H9 (cell line): ENCODE results near the gene UPK1A. TPM values are rescaled to one million over a fixed set of nuclear protein-coding genes. Genes with fewer than 3 reads are reported as not detected.

Experiments
- DNase-seq: peaks from one replicate; pipeline ENCODE4 v3.0.0-alpha.2; 2017
- H2AFZ ChIP-seq: one replicate; pipeline ENCODE4 v1.6.1; 2013; ENCODE audit warnings: mild to moderate bottlenecking, low read length, control low read depth, moderate library complexity
- H2AK5ac ChIP-seq: 2 replicates; pipeline ENCODE4 v1.6.1; 2013; ENCODE audit warnings: low read length, control low read depth, mixed read lengths; ENCODE audit not compliant: insufficient read length
- H2BK120ac ChIP-seq: one replicate; pipeline ENCODE4 v1.6.1; 2013; ENCODE audit warnings: low read depth, mild to moderate bottlenecking, low read length, control low read depth, inconsistent platforms; ENCODE audit not compliant: poor library complexity, severe bottlenecking
- H2BK12ac ChIP-seq: 2 replicates; pipeline ENCODE4 v1.6.1; 2013; ENCODE audit warnings: low read length, control low read depth, mixed read lengths, low read depth; ENCODE audit not compliant: insufficient read length
- H2BK15ac ChIP-seq: 2 replicates; pipeline ENCODE4 v1.6.1; 2013; ENCODE audit warnings: low read depth, low read length, control low read depth
- H2BK20ac ChIP-seq: one replicate; pipeline ENCODE4 v1.6.1; 2013; ENCODE audit warnings: low read depth, mild to moderate bottlenecking, low read length, control low read depth, inconsistent platforms; ENCODE audit not compliant: poor library complexity, severe bottlenecking
- H2BK5ac ChIP-seq: 2 replicates; pipeline ENCODE4 v1.6.1; 2013; ENCODE audit warnings: low read length, control low read depth, mixed read lengths; ENCODE audit not compliant: insufficient read length
- H3K14ac ChIP-seq: 2 replicates; pipeline ENCODE4 v1.6.1; 2013; ENCODE audit warnings: low read length, control low read depth; ENCODE audit not compliant: insufficient read depth
- H3K18ac ChIP-seq: 2 replicates; pipeline ENCODE4 v1.6.1; 2013; ENCODE audit warnings: low read depth, mild to moderate bottlenecking, mixed read lengths, low read length, control low read depth; ENCODE audit not compliant: insufficient read length
- H3K23ac ChIP-seq: 2 replicates; pipeline ENCODE4 v1.6.1; 2013; ENCODE audit warnings: low read length, control low read depth, mixed read lengths, low read depth; ENCODE audit not compliant: insufficient read length
- H3K23me2 ChIP-seq: 2 replicates; pipeline ENCODE4 v1.6.1; 2013; ENCODE audit warnings: low read depth, mild to moderate bottlenecking, mixed read lengths, low read length, control low read depth; ENCODE audit not compliant: insufficient read length, poor library complexity, severe bottlenecking
- H3K27ac ChIP-seq: 2 replicates; pipeline ENCODE4 v1.5.1; 2013; ENCODE audit warnings: low read length, control low read depth, mixed read lengths, low read depth; ENCODE audit not compliant: insufficient read length
- H3K27me3 ChIP-seq: 2 replicates; pipeline ENCODE4 v1.6.1; 2013; ENCODE audit warnings: low read length, control low read depth, inconsistent platforms; ENCODE audit not compliant: insufficient read depth
- H3K4ac ChIP-seq: 2 replicates; pipeline ENCODE4 v1.6.1; 2013; ENCODE audit warnings: low read depth, mild to moderate bottlenecking, control low read depth, inconsistent platforms, low read length, moderate library complexity
- H3K4me1 ChIP-seq: 2 replicates; pipeline ENCODE4 v1.6.1; 2013; ENCODE audit warnings: low read length, control low read depth, inconsistent platforms; ENCODE audit not compliant: insufficient read depth
- H3K4me2 ChIP-seq: 2 replicates; pipeline ENCODE4 v1.6.1; 2013; ENCODE audit warnings: low read length, control low read depth, mixed read lengths; ENCODE audit not compliant: insufficient read length, insufficient read depth
- H3K56ac ChIP-seq: 2 replicates; pipeline ENCODE4 v1.6.1; 2013; ENCODE audit warnings: low read depth, mild to moderate bottlenecking, mixed read lengths, low read length, control low read depth; ENCODE audit not compliant: insufficient read length
- H3K79me1 ChIP-seq: 2 replicates; pipeline ENCODE4 v1.6.1; 2013; ENCODE audit warnings: low read depth, mild to moderate bottlenecking, moderate library complexity, low read length, control low read depth, inconsistent platforms; ENCODE audit not compliant: insufficient read depth, poor library complexity, severe bottlenecking
- H3K79me2 ChIP-seq: 2 replicates; pipeline ENCODE4 v1.6.1; 2013; ENCODE audit warnings: low read length, control low read depth, inconsistent platforms; ENCODE audit not compliant: insufficient read depth
- H3K9ac ChIP-seq: 2 replicates; pipeline ENCODE4 v1.6.1; 2013; ENCODE audit warnings: low read length, control low read depth, mixed read lengths; ENCODE audit not compliant: insufficient read length; ENCODE audit errors: extremely low read depth
- H3K9me3 ChIP-seq: one replicate; pipeline ENCODE4 v1.6.1; 2013; ENCODE audit warnings: low read depth, low read length, inconsistent platforms; ENCODE audit not compliant: control insufficient read depth
- H3T11ph ChIP-seq: one replicate; pipeline ENCODE4 v1.6.1; 2013; ENCODE audit warnings: mild to moderate bottlenecking, low read length, control low read depth, inconsistent platforms
- H4K20me1 ChIP-seq: one replicate; pipeline ENCODE4 v1.6.1; 2013; ENCODE audit not compliant: control insufficient read depth, insufficient read length, insufficient read depth
- H4K5ac ChIP-seq: 2 replicates; pipeline ENCODE4 v1.6.1; 2013; ENCODE audit warnings: low read depth, mild to moderate bottlenecking, mixed read lengths, low read length, control low read depth; ENCODE audit not compliant: insufficient read length
- H4K8ac ChIP-seq: replicated peaks from 2 replicates; pipeline ENCODE4 v1.6.1; 2013; ENCODE audit warnings: low read length, control low read depth, mixed read lengths, low read depth; ENCODE audit not compliant: insufficient read length
- H4K91ac ChIP-seq: 2 replicates; pipeline ENCODE4 v1.6.1; 2013; ENCODE audit warnings: low read depth, mild to moderate bottlenecking, moderate library complexity, mixed read lengths, low read length, control low read depth; ENCODE audit not compliant: insufficient read length
- H3K27ac Mint-ChIP-seq, 3 experiments: 2 replicates in 2 of 3; 3 replicates in 1 of 3; pipeline ENCODE4 v1.8.0; 2020 to 2021; ENCODE audit warnings: mixed read lengths in 3 of 3, mild to moderate bottlenecking in 1 of 3, moderate library complexity in 1 of 3
- H3K27me3 Mint-ChIP-seq: 2 replicates; pipeline ENCODE4 v1.8.0; 2021; ENCODE audit warnings: low read depth, mild to moderate bottlenecking, moderate library complexity, mixed read lengths
- H3K36me3 Mint-ChIP-seq, 3 experiments: 2 replicates in 2 of 3; 3 replicates in 1 of 3; pipeline ENCODE4 v1.8.0; 2020 to 2021; ENCODE audit warnings: low read depth in 3 of 3, mixed read lengths in 3 of 3; ENCODE audit not compliant: insufficient read depth in 1 of 3
- H3K4me1 Mint-ChIP-seq, 2 experiments: 2 replicates each; pipeline ENCODE4 v1.8.0; 2020; ENCODE audit warnings: mixed read lengths in 2 of 2
- H3K4me3 Mint-ChIP-seq, 2 experiments: 2 replicates in 1 of 2; 3 replicates in 1 of 2; pipeline ENCODE4 v1.8.0; 2020 to 2021; ENCODE audit warnings: mild to moderate bottlenecking in 2 of 2, mixed read lengths in 2 of 2, moderate library complexity in 1 of 2
- H3K9me3 Mint-ChIP-seq, 2 experiments: 2 replicates in 1 of 2; 3 replicates in 1 of 2; pipeline ENCODE4 v1.8.0; 2020; ENCODE audit warnings: mild to moderate bottlenecking in 2 of 2, mixed read lengths in 2 of 2, moderate library complexity in 1 of 2
- WGBS: extraction: QIAGEN DNeasy Blood & Tissue Kit; methylation state at CpG from one replicate; pipeline ENCODE4 v1.1.7; 2013; ENCODE audit warnings: missing lambda C conversion rate, low lambda C conversion rate, mixed read lengths; ENCODE audit not compliant: insufficient read length; ENCODE audit errors: extremely low coverage; 5-methylcytosine and 5-hydroxymethylcytosine counted together
- total RNA-seq: library from RNA; stranded (reverse); gene quantifications from 2 replicates; pipeline ENCODE4 v1.2.1, GENCODE V29; 2021
- TF ChIP-seq, protein P1 (sequence below): fragments of 200-600 bp; sonication (generic); conservative IDR thresholded peaks from 3 replicates; pipeline ENCODE4 v1.8.0; 2021; ENCODE audit warnings: antibody characterized with exemption, mild to moderate bottlenecking

UPK1A gene
- total RNA-seq, 1 experiment from 2014 or later: 4.3 TPM

DNA sequence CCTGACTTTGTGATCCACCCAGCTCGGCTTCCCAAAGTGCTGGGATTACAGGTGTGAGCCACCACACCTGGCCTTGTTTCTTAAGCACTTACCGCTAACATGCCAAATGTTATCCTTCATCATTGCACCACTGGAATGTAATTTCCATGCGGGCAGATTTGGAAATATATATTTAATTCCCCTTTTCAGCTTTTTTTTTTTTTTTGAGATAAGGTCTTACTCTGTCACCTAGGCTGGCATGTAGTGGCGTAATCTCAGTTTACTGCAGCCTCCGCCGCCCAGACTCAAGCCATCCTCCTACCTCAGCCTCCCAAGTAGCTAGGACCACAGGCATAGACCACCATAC is 4.3 kb upstream of the UPK1A start:
- no peak overlapping the region for H2AFZ ChIP-seq
- H3K4me2 ChIP-seq: no peak overlapping the region
- H3K14ac ChIP-seq: no peak overlapping the region
- Mint-ChIP-seq H3K27ac (no peak overlapping the region), H3K4me1 (no peaks in the 10 kb centered on the region), H3K36me3 (peaks cover 38 to 69% (median 61%) of the 10 kb centered on the region in 3 experiments), H3K9me3 (no peaks in the 10 kb centered on the region), H3K4me3 (no peak overlapping the region), H3K27me3 (no peaks in the 10 kb centered on the region)
- H3K27me3 ChIP-seq: no peaks in the 10 kb centered on the region
- H3K23ac ChIP-seq: no peak overlapping the region
- TF ChIP-seq, protein P1, sequence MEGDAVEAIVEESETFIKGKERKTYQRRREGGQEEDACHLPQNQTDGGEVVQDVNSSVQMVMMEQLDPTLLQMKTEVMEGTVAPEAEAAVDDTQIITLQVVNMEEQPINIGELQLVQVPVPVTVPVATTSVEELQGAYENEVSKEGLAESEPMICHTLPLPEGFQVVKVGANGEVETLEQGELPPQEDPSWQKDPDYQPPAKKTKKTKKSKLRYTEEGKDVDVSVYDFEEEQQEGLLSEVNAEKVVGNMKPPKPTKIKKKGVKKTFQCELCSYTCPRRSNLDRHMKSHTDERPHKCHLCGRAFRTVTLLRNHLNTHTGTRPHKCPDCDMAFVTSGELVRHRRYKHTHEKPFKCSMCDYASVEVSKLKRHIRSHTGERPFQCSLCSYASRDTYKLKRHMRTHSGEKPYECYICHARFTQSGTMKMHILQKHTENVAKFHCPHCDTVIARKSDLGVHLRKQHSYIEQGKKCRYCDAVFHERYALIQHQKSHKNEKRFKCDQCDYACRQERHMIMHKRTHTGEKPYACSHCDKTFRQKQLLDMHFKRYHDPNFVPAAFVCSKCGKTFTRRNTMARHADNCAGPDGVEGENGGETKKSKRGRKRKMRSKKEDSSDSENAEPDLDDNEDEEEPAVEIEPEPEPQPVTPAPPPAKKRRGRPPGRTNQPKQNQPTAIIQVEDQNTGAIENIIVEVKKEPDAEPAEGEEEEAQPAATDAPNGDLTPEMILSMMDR: no peak
- H3K18ac ChIP-seq: no peak overlapping the region
- H4K91ac ChIP-seq: no peak overlapping the region
- no peak overlapping the region for H2BK120ac ChIP-seq
- H3T11ph ChIP-seq: no peak overlapping the region
- H4K20me1 ChIP-seq: no peaks in the 10 kb centered on the region
- no peaks in the 10 kb centered on the region for H3K79me2 ChIP-seq
- no peak overlapping the region for H3K9ac ChIP-seq
- no peaks in the 10 kb centered on the region for H3K23me2 ChIP-seq
- DNase-seq: no peak
- no peak overlapping the region for H3K4ac ChIP-seq
- no peak overlapping the region for H4K5ac ChIP-seq
- no peak overlapping the region for H3K27ac ChIP-seq
- WGBS: no CpG with 5 or more reads among the region's 6 CpGs
- no peaks in the 10 kb centered on the region for H3K79me1 ChIP-seq
- no peak overlapping the region for H2BK12ac ChIP-seq
- H2BK15ac ChIP-seq: no peak overlapping the region
- no peak overlapping the region for H2AK5ac ChIP-seq
- no peak overlapping the region for H4K8ac ChIP-seq
- H2BK20ac ChIP-seq: no peak overlapping the region
- no peak overlapping the region for H3K56ac ChIP-seq
- no peak overlapping the region for H2BK5ac ChIP-seq
- H3K4me1 ChIP-seq: no peaks in the 10 kb centered on the region
- H3K9me3 ChIP-seq: no peaks in the 10 kb centered on the region
